Fibroblast of skin of scalp (primary cell): ENCODE results near the gene PPP2R3B.
"Not testable (repeated sequence)": the region's sequence is repeated elsewhere in the genome, so short reads cannot be mapped to it uniquely, and the experiment has no call there.

Experiments
- DNase-seq: peaks from one replicate; pipeline ENCODE4 v3.0.0-alpha.2; 2013

The PPP2R3B gene

DNA sequence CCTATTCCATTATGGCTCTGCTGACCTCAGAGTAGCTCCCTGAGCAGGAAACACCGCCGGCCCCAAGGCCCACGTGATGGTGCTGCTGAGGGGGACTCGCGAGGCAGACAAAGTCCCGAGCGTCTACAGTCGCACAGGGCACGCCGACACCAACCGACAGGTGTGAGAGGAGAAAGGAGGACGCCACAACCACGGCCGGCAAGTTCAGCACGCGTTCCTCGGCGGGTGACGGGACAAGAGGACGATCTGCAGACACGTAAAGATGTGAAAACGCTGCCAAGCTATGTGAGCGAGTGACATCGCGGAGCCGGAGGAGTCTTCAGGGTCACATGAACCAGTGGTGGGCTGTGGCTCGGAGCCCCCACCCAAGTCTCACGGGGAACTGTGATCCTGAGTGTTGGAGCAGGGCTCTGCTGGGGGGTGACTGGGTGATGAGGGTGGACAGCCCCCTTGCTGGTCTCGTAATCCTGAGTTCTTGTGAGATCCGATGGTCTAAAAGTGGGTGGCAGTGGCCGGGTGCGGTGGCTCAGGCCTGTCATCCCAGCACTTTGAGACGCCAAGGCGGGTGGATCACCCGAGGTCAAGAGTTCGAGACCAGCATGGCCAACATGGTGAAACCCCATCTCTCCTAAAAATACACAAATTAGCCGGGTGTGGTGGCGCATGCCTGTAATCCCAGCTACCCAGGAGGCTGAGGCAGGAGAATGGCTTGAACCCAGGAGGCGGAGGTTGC, 34.0 kb downstream of the PPP2R3B start:
- no peak for DNase-seq

DNA sequence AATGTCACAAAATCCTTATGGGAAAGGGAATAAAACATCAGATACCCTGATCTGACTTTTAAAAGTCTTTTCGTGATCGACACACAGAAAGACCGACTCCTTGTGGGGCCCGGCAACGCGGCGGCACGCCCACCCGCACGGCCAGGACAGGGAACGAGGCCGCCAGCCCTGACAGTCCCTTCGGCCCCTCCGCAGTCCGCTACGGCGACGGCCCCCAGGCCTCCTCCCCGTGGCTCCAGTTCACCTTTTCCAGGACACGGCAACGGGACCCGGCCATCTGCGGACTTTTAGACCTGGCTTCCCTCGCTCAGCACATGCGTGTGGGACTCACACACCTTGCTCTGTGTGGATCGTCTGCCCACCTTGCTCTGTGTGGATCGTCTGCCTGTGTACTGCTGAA, 34.5 kb downstream of the PPP2R3B start:
- DNase-seq, result no peak

DNA sequence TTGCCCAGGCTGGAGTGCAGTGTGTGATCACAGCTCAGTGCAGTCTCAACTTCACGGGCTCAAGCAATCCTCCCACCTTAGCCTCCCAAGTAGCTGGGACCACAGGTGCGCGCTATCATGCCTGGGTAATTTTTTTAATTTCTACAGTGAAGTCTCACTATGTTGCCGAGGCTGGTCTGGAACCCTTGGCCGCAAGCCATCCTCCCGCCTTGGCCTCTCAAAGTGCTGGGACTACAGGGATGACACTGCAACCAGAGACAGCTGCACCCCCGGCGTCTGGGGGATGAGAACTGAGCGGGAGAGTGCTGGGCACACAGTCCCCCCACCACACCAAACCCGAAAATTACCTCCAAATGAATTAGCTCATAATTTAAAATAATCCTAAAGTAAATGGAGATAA, 35.0 kb downstream of the PPP2R3B start:
- no peak for DNase-seq

DNA sequence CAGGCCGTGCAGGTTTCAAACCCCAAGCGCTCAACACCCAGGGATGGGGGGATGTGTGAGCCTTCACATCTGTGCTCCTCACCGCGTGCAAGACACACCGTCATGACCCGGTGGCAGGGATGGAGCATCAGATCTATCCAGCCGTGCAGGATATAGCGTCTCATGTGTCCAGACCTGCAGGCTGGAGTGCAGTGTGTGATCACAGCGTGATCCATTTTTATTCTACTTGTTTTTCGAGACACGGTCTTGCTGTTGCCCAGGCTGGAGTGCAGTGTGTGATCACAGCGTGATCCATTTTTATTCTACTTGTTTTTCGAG, 35.4 kb downstream of the PPP2R3B start:
- not testable (repeated sequence) for DNase-seq

DNA sequence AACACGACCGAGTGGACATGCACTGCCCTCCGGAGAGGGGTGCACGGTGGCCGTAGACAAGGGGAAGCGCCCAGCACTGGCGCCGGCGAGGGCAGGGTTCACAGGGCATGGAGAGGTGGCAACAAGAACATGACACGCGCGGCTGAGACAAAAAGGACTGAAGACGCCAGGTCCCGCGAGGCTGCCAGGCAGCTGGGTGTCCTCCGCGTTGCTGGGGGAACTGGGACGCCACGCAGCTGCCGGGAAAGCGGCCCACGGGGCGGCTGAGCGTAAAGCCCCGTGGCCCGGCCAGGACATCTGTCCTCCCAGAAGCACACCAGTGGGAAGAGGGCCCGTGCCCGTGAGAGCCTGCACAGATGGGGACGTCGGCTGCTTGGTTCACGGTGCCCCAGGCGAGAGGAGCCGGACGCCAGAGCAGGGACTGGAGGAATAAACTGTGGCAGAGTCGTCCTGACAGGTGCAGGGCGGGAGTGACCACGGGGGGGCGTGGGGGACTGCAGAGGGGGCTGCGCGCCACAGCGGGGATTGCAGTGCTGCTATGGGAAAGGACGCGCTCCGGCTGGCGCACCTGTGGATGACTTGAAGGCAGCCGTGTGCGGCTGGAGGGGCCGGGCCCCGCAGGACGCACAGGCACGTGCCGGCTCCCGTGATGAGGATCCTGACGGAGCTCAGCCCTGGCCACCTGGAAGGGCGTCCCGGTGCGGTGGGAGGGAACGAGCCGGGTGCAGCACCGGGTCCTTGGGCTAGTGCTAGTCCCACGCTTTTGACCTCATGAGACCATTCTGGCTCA, 36.0 kb downstream of the PPP2R3B start:
- no peak for DNase-seq

DNA sequence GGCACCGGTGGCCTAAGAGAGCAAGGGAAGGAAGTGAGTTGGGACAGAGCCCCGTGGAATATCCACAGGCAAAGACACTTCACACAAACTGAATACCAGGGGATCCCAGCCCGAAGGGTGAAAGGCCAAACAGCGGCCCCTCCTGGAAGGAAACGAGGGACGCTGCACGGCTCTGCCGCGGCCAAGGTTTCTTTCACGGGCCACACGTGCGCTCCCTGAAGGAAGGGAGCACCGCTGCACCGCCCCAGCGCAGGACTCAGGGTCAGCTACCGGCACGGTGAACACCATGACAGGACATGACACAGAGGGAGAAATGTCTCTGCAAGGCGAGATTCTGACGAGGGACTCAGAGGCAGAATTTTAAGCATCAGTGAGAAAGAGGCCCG, 36.6 kb downstream of the PPP2R3B start:
- no peak for DNase-seq

DNA sequence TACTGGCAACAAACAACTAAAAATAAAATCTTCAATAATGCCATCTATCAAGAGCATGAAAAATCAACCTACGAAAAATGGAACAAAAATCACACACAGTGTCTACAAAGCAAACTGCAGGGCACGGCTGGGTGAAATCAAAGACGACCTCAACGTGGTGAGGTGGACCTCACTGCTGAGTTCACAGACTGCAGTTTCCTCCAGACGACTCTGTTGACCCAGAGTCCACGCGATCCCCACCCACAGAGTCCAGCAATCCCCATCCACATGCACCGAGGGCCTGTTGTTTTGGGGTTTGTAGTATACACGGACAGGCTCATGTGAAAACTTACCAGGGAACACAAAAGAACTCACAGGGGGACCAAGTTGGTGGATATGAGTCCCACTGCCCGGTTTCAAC, 37.0 kb downstream of the PPP2R3B start:
- DNase-seq, result no peak

DNA sequence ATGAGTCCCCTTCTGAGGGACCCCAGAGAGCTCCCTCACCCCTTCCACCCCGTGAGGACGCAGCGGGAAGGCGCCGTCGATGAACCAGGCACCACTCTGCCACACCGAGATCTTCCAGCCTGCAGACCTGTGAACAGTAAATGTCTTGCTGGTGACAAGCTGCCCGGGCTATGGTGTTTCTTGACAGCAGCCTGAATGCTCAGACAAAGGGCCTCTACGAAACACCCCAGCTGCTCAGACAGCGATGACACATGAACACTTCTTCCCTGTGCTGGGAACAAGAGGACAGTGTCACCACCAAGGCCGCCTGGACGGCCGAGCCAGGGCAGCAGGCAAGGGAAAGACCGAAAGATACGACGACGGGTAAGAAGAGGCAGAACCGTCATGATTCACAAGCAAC, 37.5 kb downstream of the PPP2R3B start:
- DNase-seq, result no peak

DNA sequence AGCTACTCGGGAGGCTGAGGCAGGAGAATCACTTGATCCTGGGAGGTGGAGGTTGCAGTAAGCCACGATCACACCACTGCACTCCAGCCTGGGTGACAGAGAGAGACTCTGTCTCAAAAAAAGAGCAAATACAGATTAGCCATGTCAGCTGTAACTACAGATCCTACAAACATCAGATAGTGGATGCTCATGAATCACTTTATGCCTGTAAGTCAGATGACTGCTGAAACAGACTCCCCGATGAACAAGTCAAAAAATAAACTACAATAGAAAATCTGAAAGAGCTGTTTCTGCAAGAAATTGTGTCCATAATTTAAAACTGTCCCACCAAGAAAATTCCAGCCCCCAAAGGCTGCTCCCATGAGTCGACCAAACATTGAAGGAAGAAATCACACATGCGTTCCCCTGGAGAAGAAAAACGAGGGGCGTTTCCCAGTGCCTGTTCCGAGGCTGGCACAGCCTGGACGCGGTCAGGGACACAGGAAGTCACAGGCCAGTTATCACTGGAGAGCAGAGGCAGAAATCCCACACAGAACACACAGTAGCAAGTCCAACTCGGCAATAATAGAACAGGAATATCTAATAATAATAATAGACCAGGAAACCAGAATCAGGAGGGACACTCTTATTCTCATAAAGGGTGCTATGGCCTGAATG, 38.1 kb downstream of the PPP2R3B start:
- no peak for DNase-seq

DNA sequence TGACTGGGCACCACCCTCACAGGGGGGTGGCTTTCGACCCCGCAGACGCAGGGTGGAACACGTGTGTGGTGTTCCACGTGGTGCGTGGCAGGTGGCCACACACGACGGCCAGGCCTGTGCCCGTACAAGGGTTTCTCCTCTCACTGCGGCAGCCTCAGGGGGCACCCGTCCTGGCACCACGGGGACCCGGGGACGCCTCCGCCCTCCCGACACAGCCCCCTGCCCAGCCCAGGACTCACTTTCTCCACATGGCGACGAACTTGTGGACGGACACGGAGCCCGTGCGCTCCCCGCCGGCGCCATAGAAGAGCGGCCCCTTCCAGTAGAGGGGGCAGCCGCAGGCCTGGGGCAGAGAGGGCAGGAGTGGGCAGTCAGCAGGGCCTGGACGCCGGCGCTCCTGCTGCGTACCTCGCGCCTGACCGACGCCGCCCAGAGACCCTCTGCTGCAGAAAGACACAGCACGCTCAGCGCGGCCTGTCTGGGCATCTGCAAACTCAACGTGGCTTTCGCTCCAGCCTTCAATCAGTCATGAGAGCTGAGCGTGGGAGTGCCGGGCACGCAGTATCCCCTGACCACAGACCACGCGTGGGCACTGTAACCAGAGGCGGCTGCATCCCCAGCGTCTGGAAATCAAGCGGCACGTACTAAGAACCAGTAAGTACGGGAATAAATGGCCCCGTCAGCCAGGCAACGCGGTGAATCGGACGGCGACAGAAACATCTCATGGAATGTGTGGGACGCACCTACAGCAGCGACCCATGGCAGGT, 39.2 kb downstream of the PPP2R3B start:
- DNase-seq, result no peak

DNA sequence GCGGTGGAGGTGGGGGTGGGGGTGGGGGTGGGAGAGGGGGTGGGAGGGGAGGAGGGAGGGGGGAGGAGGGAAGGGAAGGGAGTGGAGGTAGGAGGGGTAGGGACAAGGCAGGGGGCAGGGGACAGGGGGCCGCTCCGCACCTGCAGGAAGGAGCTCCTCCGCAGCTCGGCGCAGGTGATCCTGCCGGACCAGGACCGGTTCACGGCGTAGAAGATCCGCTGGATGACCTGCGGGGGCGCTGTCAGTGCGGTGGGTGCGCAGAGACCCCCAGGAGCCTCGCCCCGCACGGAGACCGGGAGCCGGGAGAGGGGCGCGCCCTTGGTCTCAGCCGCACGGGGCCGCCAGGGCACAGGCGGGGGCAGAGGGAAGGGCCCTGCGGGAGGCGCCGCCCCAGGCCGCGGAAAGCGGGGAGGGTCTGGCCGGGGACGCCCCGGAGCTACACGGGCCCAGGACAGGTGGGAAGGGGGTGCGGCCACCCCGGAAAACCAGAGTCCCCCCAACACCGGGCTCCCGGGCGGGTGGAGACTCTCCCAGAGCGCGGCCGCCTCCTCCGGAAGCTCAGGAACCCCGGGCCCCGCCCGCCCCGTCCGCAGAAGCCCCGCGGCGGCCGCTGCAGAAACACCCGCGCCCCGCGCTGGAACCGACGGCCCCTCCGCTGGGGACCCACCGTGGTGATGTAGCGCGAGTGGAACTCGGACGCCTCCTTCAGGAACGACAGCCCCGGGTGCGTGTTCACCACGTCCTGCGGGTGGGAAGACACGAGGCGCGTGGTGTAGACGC, 40.5 kb downstream of the PPP2R3B start:
- no peak for DNase-seq

DNA sequence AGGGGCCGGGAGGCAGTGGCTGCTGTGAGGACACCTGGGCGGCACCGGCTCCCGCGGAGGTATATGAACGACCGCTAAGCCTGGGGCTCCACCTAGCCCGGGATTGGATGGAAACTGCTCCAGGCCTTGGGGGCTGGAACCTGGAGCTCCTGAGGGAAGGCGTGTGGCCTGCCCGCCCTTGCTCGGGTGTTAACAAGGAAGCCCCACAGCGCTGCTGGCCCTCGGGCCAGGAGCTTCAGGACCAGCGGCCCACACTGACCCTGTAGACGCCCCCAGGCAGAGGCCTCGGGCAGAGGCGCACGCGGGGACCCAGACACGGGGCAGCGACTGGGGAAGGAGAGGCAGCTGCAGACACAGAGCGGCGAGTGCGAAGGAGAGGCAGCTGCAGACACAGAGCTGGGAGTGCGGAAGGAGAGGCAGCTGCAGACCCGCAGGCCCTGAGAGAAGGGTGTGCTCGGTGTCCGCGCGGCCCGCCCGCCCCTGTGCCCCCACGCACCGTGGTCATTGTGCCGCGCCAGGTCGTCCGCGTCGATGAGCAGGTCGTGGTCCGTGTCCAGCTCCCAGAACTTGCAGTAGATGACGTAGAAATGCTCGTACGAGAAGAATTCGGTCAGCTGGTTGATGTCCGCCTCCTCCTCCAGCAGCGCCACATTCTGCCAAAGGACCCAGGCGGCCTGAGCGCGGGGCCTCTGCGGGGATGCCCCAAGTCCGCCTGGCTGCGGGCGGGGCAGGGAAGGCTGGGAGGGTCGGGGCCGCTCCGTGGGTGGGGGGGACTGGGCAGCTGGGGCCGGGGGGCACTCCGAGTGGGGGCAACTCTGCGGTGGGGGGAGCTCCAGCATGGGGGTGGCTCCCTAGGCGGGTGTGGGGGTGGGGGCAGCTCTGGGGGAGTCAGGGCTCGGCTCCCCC, 41.4 kb downstream of the PPP2R3B start:
- DNase-seq, result no peak

DNA sequence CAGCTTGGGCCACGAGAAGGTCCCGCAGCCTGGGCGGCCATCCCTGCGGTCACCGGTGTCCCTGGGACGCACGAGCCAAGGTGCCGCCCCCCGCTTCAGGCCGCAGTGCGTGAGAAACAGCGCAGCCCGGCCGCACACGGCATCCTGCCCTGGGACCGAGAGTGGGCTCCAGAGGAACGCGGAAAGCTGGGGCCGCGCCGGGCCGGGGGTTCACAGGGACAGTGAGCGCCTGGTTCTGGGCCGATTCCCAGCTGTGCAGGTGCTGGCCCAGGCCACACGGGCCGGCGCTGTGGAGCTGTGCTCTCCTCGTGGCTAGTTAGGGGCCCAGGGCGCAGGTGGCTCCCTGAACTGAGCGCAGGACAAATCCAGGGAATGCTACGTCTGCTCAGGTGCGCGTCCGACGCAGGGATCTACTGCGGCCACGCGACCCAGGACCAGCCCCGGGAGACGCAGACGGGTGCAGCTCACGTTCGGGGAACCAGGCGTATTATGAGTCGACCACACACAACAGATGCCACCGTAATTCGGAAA, 42.3 kb downstream of the PPP2R3B start:
- no peak for DNase-seq

DNA sequence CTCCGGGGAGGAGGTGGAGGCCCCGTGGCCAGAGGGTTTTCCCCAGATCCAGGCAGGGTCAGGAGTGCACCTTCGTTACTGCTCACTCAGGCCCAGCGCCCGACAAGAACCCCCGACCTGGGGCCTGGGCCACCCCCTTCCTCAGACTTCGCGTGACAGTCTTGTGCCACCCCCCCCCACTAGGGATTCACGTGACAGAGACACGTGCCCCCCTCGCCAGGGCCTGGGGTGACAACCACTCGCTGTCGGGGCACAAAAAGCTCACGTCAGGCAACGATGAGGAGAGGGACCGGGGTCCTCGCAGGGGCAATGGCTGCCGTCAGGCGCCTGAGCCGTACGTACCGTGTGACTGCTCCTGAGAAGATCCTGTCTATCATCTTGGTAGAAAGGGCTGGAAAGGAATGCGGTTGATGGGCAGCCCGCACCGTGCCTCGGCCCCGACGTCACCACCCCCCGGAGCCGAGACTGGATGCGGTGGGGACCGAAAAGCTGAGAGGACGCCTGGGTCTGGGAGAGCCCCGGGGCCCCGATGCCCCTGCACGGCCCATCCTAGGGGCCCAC, 45.1 kb downstream of the PPP2R3B start:
- no peak for DNase-seq

DNA sequence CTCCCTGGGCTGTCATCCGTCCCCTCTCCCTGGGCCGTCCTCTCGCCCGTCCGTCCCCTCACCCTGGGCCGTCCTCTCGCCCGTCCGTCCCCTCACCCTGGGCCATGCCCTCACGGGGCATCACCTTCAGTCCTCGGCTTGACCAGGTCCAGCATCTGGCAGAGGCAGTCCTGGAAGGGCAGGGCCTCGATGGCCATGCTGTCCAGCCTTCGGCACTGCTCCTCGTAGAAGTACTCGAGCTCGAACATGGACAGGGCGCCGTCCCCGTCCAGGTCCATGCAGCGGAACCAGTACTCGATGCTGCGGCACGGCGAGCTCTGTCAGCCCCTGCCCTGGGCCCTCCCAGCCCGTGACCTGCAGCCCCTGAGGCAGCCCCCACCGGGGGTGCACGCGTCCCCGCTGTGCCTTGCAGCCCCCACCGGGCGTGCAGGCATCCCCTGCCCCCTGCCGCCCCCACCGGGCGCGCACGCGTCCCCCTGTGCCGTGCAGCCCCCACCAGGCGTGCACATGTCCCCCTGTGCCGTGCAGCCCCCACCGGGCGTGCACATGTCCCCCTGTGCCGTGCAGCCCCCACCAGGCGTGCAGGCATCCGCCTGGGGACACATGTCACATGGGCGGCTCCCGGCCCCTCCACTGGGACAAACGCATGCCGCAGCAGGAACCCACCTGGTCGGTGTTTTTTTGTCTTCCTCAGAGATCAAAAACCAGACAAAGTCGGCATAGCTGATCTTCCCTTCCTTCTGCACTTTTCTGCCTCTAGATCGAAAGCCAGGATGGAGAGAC, 45.9 kb downstream of the PPP2R3B start:
- no peak for DNase-seq

DNA sequence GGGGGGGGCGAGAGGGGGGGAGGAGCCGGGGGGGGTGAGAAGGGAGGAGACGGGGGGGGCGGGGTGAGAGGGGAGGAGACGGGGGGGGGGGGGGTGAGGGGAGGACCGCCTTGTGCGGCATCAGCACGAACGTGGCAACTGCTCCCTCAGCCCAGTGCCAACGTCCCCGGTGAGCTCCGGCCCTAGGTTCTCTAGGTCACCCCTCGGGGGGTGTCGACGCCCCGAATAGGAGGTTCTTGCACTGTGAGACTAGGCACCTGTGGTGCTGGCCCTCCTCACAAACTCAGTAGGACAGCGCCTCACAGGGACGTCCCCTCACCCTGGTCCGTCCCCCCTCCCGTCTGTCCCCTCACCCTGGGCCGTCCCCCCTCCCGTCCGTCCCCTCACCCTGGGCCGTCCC, 46.6 kb downstream of the PPP2R3B start:
- DNase-seq, result no peak

DNA sequence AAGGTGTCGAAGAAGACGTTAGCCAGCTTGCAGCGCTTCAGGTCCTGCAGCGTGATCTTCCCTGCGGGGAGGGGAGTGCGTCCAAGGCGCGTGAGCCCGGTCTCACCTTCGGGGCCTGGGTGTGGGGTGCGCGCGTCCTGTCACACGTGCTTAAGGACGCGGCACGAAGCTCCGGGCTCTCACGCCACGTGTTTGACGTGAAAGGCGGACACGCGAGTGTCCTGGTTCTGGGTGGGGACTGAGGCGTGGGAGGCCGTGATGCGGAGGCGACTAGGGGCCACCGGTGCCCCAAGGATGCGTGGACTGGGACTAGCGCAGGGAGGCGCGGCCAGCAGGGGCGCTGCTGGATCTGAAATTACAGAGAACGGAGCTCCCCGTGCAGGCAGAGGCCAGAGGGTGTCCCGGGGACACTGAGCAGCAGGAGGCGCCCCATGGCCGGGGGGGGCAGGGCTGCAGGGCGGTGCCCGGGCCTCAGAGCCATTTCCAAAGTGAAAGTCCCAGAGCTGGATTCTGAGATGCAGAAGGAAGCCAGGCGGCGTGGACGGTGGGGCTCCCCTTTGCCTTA, 47.8 kb downstream of the PPP2R3B start:
- no peak for DNase-seq

DNA sequence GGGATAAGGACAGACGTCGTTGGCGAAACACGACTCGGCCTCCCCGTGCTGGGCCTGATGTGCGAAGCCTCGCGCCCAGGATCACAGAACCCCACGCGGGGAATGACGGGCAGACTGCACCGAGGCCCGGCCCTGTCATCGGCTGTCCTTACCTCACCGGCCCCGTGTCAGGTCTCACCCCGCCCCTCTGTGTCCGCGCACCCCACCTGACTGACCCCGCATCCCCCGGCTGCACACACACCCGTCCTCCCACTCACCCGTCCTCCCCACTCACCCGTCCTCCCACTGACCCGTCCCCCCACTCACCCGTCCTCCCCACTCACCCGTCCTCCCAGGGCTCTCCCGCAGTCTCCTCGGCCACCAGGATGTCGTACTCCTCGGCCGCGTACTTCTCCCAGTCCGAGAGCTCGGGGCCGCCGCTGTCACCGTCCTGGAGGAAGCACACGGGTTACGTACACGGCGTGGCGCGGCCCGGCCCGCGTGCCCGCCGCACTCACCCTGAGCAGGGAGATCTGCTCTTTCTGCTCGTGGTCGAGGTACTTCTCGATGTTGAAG, 48.3 kb downstream of the PPP2R3B start:
- DNase-seq, result no peak

DNA sequence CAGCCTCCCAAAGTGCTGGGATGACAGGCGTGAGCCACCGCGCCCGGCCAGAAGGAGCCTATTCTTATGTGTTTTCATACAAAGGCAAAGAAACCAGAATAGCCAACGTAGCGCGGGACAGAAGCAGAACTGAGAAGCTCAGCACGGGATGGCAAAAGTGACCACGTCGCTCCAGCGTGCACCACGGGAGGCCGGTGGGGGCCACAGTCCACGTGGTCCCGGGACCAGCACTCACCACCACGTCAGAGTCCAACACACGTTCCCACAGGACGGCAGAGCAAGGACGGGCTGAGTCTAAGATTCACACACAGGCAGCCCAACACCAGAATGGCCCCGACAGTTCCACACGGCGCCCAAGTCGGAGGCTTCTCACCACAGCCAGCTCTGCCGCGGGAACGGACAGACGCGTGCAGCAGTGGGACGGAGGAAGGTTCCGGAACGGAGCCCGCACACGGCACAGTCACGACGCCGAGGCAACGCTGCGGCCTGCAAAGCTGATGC, 49.3 kb downstream of the PPP2R3B start:
- DNase-seq, result no peak
